HG02884 (cell line): ENCODE results near the gene MMP21.
A peak's percentile ranks its signal among the peaks of the same experiment; 100 is the strongest.

Experiments
- ATAC-seq: cut with Tn5 transposase; IDR thresholded peaks from one replicate; pipeline ENCODE4 v1.9.1; 2021; ENCODE audit warnings: mild to moderate bottlenecking, moderate library complexity; ENCODE audit not compliant: unreplicated experiment

MMP21 gene

DNA sequence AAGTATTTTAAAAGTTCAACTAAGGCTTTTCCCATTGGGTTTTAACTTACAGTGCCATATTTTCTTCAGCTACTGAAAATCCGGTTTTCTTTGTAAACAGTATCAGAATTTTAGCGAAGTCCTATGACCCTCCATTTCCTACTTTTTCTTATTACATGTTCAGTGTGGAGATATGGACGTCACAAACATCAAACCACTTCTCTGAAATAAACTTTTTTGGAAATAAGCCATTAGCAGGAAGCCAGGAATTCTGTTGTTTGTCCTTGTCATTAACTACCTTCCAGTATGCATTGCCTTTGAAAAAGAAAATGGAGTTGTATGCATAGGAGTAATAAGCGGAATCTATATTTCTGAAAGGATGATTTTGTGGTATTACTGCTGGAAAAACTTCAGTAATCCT lies 9.1 kb downstream of the MMP21 start:
- ATAC-seq: no peak

DNA sequence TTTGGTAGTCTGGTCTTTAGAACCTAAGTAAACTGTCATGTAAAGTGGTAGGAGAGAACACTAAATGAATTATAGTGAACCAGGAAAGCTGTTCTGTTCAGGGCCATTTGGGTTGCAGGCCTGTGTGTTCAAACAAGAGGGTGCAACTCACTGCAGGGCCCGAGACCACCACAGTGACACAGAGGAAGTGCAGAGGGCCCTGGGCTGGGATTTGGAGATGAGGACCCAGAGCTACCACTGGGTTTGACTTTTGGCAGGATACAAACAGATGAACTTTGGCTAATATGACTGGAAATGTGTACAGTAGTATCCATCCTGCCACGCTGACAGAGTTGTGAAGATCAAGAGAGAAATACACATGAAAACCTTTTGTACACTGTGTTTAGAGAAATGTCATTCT lies 9.8 kb downstream of the MMP21 start:
- no peak for ATAC-seq

DNA sequence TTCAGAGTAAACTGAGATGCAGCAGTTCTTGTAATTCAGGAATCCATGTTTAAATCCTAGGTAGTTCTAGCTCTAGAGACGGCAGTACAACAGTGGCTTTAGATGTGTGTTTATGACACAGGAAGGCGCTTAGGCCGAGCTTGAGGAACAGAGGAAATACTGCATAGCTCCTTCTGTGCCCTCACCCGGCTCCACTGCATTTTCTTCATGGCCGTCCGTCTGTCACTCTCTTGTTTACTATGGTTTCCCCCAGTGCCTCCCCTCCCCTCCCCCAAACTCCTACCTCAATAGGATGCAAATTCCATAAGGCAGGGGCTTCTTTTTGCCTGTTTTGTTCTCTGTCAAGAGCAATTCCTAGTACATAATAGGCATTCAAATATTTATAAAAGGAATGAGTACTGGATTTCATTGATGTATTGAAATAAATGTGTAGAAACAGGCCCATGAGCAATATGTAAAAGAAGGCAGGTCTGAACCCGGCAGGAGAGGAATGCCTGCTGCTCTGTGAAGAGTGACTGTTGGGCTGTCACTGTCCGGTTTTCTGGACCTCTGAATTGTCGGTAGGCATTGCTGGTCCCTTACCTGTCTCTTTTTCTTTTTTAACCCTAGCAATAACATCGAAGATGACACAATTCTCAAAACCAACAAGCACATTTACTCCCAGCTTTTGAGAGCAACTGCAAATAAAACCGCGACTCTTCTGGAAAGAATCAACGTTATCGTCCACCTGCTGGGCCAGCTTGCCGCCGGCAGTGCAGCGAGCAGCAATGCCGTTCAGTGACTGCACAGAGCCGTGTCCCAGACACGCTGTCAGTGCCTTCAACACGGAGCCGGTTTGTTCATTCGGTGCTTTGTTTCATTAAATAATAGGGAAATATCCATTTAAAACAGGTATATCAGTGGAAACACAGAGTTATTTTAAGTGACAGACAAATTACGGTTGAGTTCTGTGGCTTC lies 12.7 kb downstream of the MMP21 start:
- no peak for ATAC-seq

DNA sequence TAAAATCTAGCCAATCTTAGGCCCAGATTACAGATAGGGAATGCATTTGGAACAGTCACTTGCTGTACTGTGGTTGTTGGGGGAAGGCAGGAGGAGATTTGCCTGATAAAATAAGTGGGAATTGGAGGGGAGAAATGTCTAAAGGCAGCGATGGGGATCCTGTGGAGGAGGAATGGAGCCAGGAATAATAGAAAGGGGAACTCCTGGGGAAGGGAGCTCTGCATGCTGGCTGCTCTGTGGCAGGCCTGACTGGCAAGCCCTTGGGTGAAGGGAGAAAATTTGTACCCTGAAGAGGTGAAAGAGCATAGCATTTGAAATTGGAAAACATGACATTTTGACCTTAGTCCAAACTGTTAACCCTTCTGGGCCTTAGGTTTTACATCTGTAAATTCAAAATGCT lies 13.7 kb downstream of the MMP21 start:
- no peak for ATAC-seq

DNA sequence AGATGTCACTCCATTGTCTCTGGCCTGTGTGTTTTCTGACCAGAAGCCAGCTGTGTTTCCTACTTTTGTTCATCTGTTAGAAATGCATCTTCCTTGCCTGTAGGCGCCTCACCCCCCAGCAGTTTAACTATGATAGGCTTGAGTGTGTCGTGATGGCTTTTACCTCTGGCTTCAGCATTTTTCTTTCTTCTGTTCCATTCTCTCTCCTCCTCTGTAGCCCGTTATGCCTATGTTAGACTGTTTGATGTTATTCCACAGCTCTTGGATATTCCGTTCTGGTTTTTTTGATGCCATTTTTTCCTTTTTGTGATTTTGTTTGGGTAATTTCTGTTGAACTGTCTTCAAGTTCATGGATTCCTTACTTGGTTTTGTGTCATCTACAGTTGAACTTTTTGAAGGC lies 17.9 kb downstream of the MMP21 start:
- no peak for ATAC-seq

DNA sequence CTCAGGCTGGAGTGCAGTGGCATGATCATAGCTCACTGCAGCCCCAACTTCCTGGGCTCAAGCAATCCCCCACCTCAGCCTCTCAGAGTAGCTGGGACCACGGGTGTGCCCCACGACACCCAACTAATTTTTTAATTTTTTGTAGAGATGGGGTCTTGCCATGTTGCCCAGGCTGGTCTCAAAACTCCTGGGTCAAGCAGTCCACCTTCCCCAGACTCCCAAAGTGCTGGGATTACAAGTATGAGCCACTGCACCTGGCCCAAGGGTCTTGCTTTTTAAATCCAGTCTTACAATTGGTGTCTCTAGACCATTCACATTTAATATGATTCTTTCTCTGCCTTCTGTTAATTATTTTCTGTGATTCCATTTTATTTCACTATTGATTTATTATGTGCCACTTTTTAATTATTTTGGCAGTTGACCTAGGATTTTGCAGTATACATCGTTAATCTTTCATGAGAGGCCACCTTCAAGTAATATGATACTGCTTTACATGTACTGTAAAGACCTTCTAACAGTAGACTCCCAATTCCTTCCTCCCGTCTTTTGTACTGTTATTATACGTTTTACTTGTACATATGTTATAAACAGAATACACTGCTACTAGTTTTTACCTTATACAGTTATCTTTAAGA lies 18.7 kb downstream of the MMP21 start:
- ATAC-seq: no peak

DNA sequence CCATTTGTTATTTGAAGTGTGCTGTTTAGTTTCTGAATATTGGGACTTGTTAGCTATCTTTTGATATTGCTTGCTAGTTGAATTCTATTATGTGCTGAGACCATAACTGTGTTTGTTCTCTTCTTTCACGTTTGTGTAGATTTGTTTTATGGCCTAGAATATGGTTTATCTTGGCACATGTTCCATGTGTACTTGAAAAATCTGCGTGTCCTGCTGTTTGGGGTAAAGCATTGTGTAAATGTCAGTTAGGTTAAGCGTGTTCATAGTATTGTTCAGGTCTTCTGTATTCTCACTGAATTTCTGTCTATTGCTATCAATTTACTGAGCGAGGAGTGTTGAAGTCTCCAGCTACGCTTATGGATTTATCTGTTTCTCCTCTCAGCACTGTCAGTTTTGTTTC lies 19.4 kb downstream of the MMP21 start:
- ATAC-seq: no peak

DNA sequence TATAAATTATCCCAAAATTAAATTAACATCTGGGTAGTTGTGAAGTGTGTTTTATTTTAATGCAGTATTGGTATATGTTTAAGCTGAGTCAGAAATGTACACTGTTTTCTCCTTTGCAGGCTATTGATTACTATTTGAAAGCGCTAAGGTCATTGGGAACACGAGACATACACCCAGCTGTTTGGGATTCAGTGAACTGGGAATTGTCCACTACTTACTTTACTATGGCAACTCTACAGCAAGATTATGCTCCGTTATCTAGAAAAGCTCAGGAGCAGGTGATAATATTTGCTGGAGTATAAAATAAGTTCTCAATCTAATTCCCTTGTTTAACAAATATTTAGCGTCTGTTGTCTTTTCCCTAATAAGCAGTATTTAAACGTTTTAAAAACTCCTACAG lies 28.2 kb downstream of the MMP21 start:
- no peak for ATAC-seq

DNA sequence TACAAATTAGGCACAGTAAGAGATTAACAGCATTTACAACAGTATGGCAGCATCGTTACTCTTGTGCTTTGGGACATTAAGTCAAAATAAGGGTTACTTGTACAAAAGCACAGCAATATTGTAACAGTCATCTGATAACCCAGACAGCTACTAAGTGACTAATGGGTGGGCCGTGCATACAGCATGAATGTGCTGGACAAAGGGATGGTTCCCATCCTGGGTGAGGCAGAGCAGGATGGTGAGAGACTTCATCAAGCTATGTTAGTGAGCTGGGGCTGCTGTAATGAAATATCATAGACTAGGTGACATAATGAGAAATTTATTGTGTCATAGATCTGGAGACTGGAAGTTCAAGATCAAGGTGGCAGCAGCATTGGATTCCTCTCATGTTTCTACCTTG lies 30.7 kb downstream of the MMP21 start:
- no peak for ATAC-seq

DNA sequence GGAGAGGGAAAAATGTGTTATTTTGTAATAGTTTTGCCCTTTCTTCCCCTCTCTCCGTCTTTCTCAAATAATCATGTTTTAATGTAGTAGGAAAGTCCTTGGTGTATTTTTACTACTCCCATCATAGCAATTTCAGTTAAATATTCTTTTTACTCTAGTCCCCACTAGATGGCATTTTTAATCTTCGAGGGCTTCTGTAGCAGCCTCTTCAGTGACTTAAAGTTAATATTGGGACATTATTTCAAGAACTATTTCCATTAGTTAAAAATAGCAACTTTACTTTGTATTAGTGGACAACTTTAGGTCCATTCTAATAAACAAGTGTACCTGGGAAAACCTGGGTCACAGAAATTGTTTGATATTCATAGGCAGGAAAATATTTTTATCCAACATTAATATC lies 33.2 kb downstream of the MMP21 start:
- no peak for ATAC-seq

DNA sequence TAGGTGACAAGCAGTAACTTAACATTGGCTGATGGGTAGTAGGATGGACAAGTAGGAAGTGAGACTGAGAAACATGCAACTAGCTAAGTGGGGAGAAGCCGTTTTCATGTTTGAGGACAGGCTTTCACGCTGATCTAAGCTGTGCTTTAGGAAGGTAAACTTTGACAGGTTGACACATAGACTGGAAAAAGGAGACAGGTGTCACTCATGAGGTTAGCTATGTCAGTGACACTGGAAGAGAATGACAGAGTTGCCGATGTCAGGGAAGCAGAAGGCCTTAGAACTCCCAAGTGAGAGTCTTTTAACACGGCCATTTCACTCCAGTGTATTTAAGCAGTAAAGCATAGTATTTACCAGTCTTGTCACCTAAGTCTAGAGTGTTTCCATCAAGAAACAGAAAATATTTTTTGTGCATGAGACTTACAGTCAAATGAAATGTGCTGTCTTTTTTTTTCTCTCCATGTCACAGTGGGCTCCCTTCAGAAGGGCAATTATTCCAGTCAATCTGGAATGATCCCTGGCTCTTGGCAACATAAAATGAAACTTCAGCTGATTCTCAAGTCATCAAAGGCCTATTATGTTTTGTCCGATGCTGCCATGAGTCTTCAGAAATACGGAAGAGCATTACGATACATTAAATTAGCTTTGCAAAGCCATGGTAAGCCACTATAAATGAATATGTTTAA lies 35.5 kb downstream of the MMP21 start:
- no peak for ATAC-seq

DNA sequence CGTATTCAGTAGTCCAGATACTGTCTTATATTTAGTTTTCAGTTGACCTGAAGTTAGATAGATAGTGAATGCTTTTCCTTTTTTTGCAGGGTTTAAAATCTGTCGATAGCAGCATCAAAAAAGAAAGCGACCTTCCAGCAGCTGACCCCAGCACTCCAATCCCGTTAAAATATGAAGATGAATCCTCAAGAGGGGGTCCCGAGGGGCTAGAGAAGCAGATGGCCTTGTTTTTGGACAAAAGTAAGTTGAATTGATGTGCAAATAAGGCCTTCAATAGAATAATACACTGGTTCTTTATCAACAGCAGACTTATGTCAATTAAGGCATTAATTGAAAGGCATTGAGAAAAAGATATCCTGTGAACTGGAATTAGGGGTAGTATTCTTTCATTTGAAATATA lies 37.4 kb downstream of the MMP21 start:
- ATAC-seq: no peak

DNA sequence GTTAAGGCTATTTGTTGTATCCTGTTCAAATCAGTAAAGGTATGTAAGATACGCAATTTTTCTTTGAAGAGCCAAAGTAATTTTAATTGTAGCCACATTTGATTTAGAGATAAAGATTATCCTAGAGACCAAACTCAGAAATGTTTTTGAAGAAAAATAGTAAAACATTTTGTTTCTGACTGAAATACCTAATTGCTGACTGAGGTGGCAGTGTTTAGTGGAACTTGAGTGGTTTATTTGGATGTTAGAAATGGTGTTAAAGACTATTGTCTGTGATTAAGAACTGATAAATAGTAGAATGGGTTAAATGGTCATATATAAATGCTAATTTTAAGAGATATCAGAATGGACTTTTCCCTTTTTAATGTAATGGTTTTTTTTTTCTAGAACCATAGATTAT lies 40.8 kb downstream of the MMP21 start:
- no peak for ATAC-seq

DNA sequence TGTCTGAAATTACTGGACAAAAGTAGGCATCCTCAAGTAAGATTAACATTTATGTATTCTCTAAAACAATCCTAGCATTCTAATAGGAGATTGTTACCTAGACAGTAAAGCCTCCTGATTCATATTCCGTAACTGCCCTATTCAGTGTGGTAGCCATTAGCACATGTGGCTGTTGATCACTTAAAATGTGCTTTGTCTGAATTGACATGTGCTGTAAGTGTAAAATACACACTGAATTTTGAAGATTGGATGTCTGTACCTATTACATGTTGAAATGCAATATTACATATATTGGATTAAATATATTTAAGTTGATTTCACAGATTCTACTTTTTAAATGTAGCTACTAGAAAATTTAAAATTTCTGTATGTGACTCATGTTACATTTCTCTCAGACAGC lies 41.5 kb downstream of the MMP21 start:
- ATAC-seq: no peak

DNA sequence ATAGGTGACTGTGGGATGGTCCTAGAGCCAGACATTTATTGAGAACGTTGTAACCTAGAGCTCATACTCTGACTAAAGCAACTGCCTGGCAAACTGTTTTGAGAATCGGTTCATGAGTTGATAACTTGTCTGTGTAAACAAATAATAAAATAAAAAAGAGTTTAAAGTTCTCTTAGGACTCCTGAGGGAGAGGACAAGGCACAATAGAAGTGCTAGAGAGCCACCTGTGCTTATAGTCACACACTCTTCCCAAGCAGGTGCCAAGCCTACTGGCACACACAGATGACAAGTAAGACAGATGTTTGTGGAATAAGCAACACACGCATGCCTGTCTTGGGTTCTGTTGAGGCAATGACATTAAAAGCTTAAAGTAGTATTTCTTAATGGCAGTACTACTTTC lies 48.2 kb downstream of the MMP21 start:
- ATAC-seq: no peak

DNA sequence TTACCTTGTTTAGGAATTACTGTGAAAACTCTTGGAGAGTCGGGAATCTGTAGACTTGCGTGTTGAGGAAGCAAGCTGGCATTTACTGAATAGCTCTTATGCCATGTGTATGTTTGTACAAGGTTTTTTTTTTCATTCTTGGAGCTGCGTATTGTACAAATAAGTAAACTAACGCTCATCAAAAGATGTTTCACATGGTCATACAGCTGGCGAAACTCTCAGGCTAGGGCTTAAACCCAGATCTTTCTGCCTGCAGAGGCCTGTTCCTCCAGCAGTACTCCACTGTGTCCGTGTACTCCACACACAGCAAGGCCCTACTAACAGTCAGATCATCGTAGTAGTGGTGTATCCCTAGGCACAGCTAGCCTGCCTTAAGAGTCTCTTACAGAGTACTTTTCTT lies 48.7 kb downstream of the MMP21 start:
- no peak for ATAC-seq

DNA sequence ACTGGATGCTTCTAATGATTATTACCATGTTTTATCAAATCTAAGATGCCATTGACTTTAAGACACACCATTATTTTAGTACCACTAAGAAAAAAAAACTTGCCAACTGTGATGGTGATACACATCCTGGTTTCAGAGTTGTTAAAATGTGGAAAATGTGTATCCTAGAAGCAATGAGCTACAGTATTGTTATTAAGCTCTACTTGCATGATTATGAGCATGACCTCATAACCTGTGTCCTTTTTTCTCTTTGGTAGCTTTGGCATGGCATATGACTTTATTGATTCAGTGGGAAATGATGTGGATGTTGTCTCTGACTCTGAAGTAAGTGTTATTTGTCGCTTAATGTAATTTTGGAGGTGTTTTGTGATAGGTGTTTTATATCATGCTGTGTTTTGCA lies 52.8 kb downstream of the MMP21 start:
- no peak for ATAC-seq

DNA sequence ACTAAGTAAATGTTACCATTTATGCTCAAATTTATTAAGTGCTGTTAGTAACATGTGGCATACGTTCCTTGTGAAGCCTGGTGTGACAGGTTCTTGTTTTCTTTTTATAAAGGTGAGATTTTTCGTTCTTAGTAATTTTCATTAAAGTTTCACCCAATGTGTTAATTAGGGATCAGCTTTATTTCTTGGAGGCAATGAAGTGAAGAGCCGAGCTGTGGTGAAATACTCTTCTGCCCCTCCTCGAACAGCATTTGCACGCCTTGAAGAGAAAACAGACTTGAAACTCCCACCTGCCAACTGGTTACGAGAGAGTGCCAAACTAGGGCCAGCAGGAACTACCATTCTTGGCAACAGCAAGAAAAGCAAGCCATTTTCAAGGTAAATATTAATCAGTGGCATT lies 54.6 kb downstream of the MMP21 start:
- ATAC-seq: no peak

DNA sequence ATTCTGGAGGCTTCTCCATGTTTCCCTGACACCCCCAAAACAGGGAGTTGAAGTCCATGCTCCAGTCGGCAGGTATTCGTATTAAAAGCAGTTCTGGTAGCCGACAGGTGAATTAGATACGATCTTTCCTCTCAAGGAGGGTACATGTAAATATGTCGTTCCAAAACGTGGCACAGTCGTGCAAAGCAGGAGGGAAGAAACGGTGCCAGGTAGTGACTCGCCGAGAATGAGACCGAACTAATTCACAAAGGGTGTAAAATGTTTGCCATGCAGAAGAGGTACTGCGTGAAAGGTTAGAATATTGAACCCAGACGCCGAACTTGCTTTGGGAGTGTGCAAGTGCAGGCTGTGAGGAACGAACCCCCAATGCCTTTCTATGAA lies 55.6 kb downstream of the MMP21 start:
- ATAC-seq: no peak

DNA sequence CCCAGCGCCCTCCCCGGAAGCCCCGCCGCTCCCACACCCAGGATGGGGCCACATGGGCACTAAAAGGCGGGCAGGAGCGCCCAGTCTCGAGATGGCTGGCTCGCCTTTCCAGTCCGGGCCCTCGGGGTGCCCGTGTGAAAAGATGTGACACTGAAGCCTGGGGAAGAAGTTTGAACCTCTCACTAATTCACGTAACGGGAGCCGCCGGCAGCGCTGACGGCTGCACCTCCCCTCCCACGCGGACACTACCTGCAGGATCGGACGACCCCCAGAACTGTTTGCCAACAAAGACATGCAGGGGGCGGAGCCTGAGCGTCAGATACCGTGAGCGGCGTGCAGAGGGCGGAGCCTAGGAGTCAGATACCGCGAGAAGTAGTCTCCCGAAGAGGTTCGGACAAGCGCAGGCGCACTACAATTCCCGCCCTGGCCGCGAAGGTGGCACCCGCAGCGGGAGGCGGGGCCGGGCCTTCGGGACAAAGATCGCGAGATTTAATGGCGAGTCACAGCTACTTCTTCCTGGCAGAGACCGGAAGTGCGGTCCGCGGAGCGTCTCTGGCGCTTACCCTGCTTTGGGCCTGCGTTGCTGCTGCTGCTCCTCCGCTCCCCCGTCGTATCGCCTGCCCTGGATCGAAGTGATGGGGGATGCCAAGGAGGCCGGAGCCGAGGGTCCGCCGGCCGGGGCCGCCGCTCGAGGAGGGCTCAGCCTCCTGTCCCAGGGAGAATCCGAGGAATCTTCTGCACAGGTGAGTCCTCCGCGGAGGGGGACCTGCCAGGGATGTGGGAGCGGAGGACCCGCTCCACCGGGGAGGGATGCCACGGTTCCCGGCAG lies 56.2 kb downstream of the MMP21 start, which contains the start of gene EDRF1:
Gene EDRF1 (plus strand): TSS at position 537 of the 829 bp plus-strand sequence. CDS start 99 bp downstream, at position 636.
- peak; percentile 88 for ATAC-seq
